Measurements from ENCODE around the gene PIP5K1A.

DNA sequence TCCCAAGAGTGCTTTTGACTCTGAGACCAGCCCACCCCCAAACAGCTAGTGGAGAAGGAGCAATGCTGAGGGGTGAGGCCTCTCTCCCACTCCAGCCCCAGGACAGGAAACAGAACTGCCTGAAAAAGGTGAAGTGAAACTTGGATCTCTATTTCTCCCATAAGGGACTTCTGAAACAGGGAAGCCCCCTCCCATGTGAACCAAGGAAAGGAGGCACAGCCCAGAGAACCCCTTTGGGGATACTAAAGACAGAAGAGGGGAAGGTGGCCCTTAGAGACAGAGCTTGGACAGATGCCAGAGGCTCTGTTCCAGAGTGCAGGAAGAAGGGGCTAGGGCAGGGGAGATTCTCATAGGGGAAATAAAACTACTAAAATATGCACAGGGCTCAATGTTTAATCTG lies 39.0 kb upstream of the PIP5K1A start:
- no peak for TF ChIP-seq CTCF (IDR thresholded peaks at IDR 0.05)
- no peak for TF ChIP-seq POLR2A (IDR thresholded peaks at IDR 0.05)

Data from uterus (tissue), 2 donors.